Brain microvascular endothelial cell (primary cell): ENCODE measurements around the gene BTG4.

Experiments
- DNase-seq: peaks from one replicate; pipeline ENCODE4 v3.0.0-alpha.2; 2020
- H3K27ac ChIP-seq: fragments of 250-450 bp; sonication (Bioruptor Pico); 2 replicates; pipeline ENCODE4 v1.5.1; 2020; ENCODE audit warnings: mild to moderate bottlenecking, moderate library complexity
- H3K27me3 ChIP-seq: fragments of 250-450 bp; sonication (Bioruptor Pico); replicated peaks from 2 replicates; pipeline ENCODE4 v1.5.1; 2020; ENCODE audit warnings: mild to moderate bottlenecking
- H3K36me3 ChIP-seq: fragments of 250-450 bp; sonication (Bioruptor Pico); replicated peaks from 2 replicates; pipeline ENCODE4 v1.5.1; 2020; ENCODE audit warnings: mild to moderate bottlenecking
- H3K4me3 ChIP-seq: 2 replicates; pipeline ENCODE4 v1.5.1; 2011; ENCODE audit warnings: low read depth, mild to moderate bottlenecking, control low read depth, low read length, moderate library complexity
- in situ Hi-C: cut with HindIII; loops from 2 replicates; pipeline ENCODE4 v1.10.0; 2017; ENCODE audit warnings: low sequenced_read_pairs, low pct_ligation_motif_present
- TF ChIP-seq, protein P1 (sequence below): IDR thresholded peaks from 2 replicates; pipeline ENCODE4 v1.5.1; 2011; ENCODE audit warnings: low read depth, mild to moderate bottlenecking, moderate library complexity, low read length, control low read depth, inconsistent platforms; ENCODE audit errors: missing control alignments

The BTG4 gene

GRCh38 chr11:111532365-111532709, 20.2 kb upstream of the BTG4 start:
- no peak overlapping the region for H3K27ac ChIP-seq
- H3K4me3 ChIP-seq: no peak overlapping the region
- DNase-seq: no peak
- H3K36me3 ChIP-seq: no peaks in the 10 kb centered on the region
- no peaks in the 10 kb centered on the region for H3K27me3 ChIP-seq
- in situ Hi-C loops: no loop called here
- TF ChIP-seq, protein P1, sequence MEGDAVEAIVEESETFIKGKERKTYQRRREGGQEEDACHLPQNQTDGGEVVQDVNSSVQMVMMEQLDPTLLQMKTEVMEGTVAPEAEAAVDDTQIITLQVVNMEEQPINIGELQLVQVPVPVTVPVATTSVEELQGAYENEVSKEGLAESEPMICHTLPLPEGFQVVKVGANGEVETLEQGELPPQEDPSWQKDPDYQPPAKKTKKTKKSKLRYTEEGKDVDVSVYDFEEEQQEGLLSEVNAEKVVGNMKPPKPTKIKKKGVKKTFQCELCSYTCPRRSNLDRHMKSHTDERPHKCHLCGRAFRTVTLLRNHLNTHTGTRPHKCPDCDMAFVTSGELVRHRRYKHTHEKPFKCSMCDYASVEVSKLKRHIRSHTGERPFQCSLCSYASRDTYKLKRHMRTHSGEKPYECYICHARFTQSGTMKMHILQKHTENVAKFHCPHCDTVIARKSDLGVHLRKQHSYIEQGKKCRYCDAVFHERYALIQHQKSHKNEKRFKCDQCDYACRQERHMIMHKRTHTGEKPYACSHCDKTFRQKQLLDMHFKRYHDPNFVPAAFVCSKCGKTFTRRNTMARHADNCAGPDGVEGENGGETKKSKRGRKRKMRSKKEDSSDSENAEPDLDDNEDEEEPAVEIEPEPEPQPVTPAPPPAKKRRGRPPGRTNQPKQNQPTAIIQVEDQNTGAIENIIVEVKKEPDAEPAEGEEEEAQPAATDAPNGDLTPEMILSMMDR: no peak

GRCh38 chr11:111531687-111532364, 19.6 kb upstream of the BTG4 start:
- peak; percentile 92 for DNase-seq
- no peaks in the 10 kb centered on the region for H3K27me3 ChIP-seq
- no peak overlapping the region for H3K4me3 ChIP-seq
- no peaks in the 10 kb centered on the region for H3K36me3 ChIP-seq
- TF ChIP-seq, protein P1: no peak
- in situ Hi-C loops: no loop called here
- H3K27ac ChIP-seq: peak overlapping the region; percentile 71

- Histone ChIP-seq H3K27ac (peak overlapping the region; percentile 71), H3K4me3 (no peak overlapping the region)
- in situ Hi-C loops: no loop called here
Observed at GRCh38 chr11:111531136-111531535, 18.9 kb upstream of the BTG4 start.

DNA sequence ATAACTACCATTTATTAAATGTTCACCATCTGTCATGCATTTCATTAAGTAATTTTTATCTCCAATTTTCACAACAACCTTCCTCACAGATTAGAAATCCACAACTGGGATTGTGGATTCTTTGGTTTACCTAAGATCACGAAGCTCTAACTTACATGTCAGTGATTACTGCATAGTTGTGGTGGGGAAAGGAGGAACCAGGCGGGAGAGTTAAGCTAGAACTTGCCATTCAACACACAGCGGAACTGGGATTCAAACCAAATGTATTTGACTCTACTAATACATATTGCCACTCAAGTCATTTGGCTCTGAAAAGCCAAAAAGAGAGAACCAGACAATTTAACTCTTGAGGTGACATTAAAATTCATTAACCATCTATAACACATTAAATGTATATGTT, 17.9 kb upstream of the BTG4 start:
- no peak overlapping the region for H3K27ac ChIP-seq

More at GRCh38 chr11:111531136-111531535, 18.9 kb upstream of the BTG4 start:
- H3K36me3 ChIP-seq: no peaks in the 10 kb centered on the region
- TF ChIP-seq, protein P1: no peak
- H3K27me3 ChIP-seq: no peaks in the 10 kb centered on the region
- no peak for DNase-seq

GRCh38 chr11:111528557-111528956, 16.4 kb upstream of the BTG4 start:
- TF ChIP-seq, protein P1: peak; percentile 20
- Histone ChIP-seq H3K27me3 (no peaks in the 10 kb centered on the region), H3K4me3 (no peak overlapping the region), H3K36me3 (no peaks in the 10 kb centered on the region), H3K27ac (no peak overlapping the region)
- in situ Hi-C loops: no loop called here
- DNase-seq: no peak

More for the DNA sequence above, 17.9 kb upstream of the BTG4 start:
- no peak for DNase-seq
- H3K36me3 ChIP-seq: no peaks in the 10 kb centered on the region
- H3K4me3 ChIP-seq: no peak overlapping the region
- TF ChIP-seq, protein P1: no peak
- in situ Hi-C loops: no loop called here
- H3K27me3 ChIP-seq: no peaks in the 10 kb centered on the region

- TF ChIP-seq, protein P1: no peak
- Histone ChIP-seq H3K27ac (no peak overlapping the region), H3K4me3 (no peak overlapping the region), H3K36me3 (no peaks in the 10 kb centered on the region), H3K27me3 (no peaks in the 10 kb centered on the region)
- in situ Hi-C loops: no loop called here
- no peak for DNase-seq
Observed at GRCh38 chr11:111527279-111527678, 15.1 kb upstream of the BTG4 start.
